Panc1 (cell line): ENCODE results near the gene C6orf118. TPM values are rescaled to one million over a fixed set of nuclear protein-coding genes. Genes with fewer than 3 reads are reported as not detected.

ENCODE experiments used
- ATAC-seq: fragments of 200-7000 bp; cut with Tn5 transposase; 2 replicates; pipeline ENCODE4 v1.9.1; 2020; ENCODE audit warnings: mild to moderate bottlenecking, moderate library complexity
- BruUV-seq: library from RNA; stranded (reverse); fragments of 400-500 nt; replicated peaks from 2 replicates; lab custom pipeline; 2021; lab: Mats Ljungman, UMichigan
- CTCF ChIA-PET: fragments of 300-600 bp; sonication (Branson Sonifier 250); formaldehyde crosslinking; loops from one replicate; lab custom pipeline; 2022; ENCODE audit warnings: antibody characterized with exemption; lab: Charles Lee
- POLR2A ChIA-PET: fragments of 300-600 bp; sonication (Branson Sonifier 250); formaldehyde crosslinking; loops from one replicate; lab custom pipeline; 2022; ENCODE audit warnings: antibody characterized with exemption; lab: Charles Lee
- DNase-seq: peaks from one replicate; pipeline ENCODE4 v3.0.0-alpha.2; 2010; ENCODE audit warnings: low read depth, low spot score
- H3K27ac ChIP-seq: 2 replicates; pipeline ENCODE4 v1.5.1; 2011; ENCODE audit warnings: mild to moderate bottlenecking, low read length, inconsistent platforms
- H3K27me3 ChIP-seq: fragments of 200-500 bp; sonication (Bioruptor generic); 2 replicates; pipeline ENCODE4 v1.6.0; 2014; ENCODE audit warnings: low read length, inconsistent platforms; ENCODE audit not compliant: control insufficient read depth, insufficient read depth
- H3K36me3 ChIP-seq: fragments of 200-500 bp; sonication (Bioruptor generic); 2 replicates; pipeline ENCODE4 v1.5.1; 2014; ENCODE audit warnings: inconsistent platforms, mild to moderate bottlenecking, low read length, moderate library complexity; ENCODE audit not compliant: control insufficient read depth, insufficient read depth
- H3K4me1 ChIP-seq: 2 replicates; pipeline ENCODE4 v1.5.1; 2011; ENCODE audit warnings: inconsistent platforms, mild to moderate bottlenecking, low read length, moderate library complexity; ENCODE audit not compliant: control insufficient read depth, insufficient read depth
- H3K4me3 ChIP-seq, 2 experiments: 2 replicates each; pipeline ENCODE4 v1.5.1; 2011 to 2012; ENCODE audit warnings: low read depth in 2 of 2, low read length in 2 of 2, mild to moderate bottlenecking in 2 of 2, inconsistent platforms in 1 of 2, moderate library complexity in 1 of 2
- H3K9me3 ChIP-seq: fragments of 200-500 bp; sonication (Bioruptor generic); 2 replicates; pipeline ENCODE4 v1.5.1; 2014; ENCODE audit warnings: low read depth, mild to moderate bottlenecking, inconsistent platforms, low read length, moderate library complexity; ENCODE audit not compliant: control insufficient read depth, insufficient read depth
- CTCF ChIP-seq: fragments of 450-650 bp; IDR thresholded peaks from 2 replicates; pipeline ENCODE4 v1.5.1; 2017; ENCODE audit warnings: mild to moderate bottlenecking
- POLR2AphosphoS5 ChIP-seq: IDR thresholded peaks from 2 replicates; pipeline ENCODE4 v1.6.1; 2012; ENCODE audit warnings: mild to moderate bottlenecking, low read depth, low read length, moderate library complexity
- REST ChIP-seq, 2 experiments: IDR thresholded peaks; 2 replicates each; pipeline ENCODE4 v1.6.1; 2011 to 2012; ENCODE audit warnings: low read depth in 2 of 2, control low read depth in 1 of 2, low read length in 1 of 2, mild to moderate bottlenecking in 1 of 2, moderate library complexity in 1 of 2; ENCODE audit not compliant: insufficient read depth in 1 of 2
- SIN3A ChIP-seq: IDR thresholded peaks from 2 replicates; pipeline ENCODE4 v1.6.1; 2012; ENCODE audit warnings: low read depth, mild to moderate bottlenecking, low read length, moderate library complexity, borderline replicate concordance; ENCODE audit not compliant: insufficient read depth
- TCF7L2 ChIP-seq: IDR thresholded peaks from 2 replicates; pipeline ENCODE4 v1.6.1; 2011; ENCODE audit warnings: mild to moderate bottlenecking, low read depth, low read length, inconsistent platforms
- in situ Hi-C: cut with HindIII; loops from 2 replicates; pipeline ENCODE4 v1.10.0; 2016; ENCODE audit warnings: low sequenced_read_pairs, low pct_unique_long_range_greater_than_20kb
- intact Hi-C: fragments of 100-400 bp; cut with micrococcal nuclease; formaldehyde crosslinking; loops from one replicate; pipeline ENCODE4 v1.10.0; 2022; ENCODE audit not compliant: unreplicated experiment
- total RNA-seq: library from RNA; stranded (reverse); gene quantifications from one replicate; pipeline ENCODE4 v1.2.1, GENCODE V29; 2021; ENCODE audit not compliant: unreplicated experiment

Gene C6orf118
- total RNA-seq, 1 experiment from 2014 or later, result not detected

- CTCF ChIA-PET, result no interaction called here
- in situ Hi-C loops (no loop called here), intact Hi-C loops (no loop called here)
- BruUV-seq, result no TSS peak
- no peak for DNase-seq
- H3K27me3 ChIP-seq, result no peaks in the 10 kb centered on the region
- no peak overlapping the region for H3K27ac ChIP-seq
- H3K4me1 ChIP-seq, result no peaks in the 10 kb centered on the region
- TF ChIP-seq REST (IDR thresholded peaks at IDR 0.05; ENCODE audit: insufficient read depth in 1 of 2, low read depth in 2 of 2, low read length in 1 of 2), result no peak
- no peak for ATAC-seq
- H3K9me3 ChIP-seq, result no peaks in the 10 kb centered on the region
- no peak overlapping the region for H3K4me3 ChIP-seq
- no peaks in the 10 kb centered on the region for H3K36me3 ChIP-seq
- POLR2A ChIA-PET, result no interaction called here
Measured at GRCh38 chr6:165260462-165260861, 48.9 kb downstream of the C6orf118 start.

GRCh38 chr6:165249808-165250207 is 59.6 kb downstream of the C6orf118 start:
- ATAC-seq (no peak), DNase-seq (no peak)
- H3K4me3 ChIP-seq, result no peak overlapping the region
- H3K27ac ChIP-seq, result no peak overlapping the region
- H3K9me3 ChIP-seq, result no peaks in the 10 kb centered on the region
- ChIA-PET POLR2A (no interaction called here), CTCF (no interaction called here)
- no peak for TF ChIP-seq POLR2AphosphoS5
- no peak for TF ChIP-seq TCF7L2
- no peak for TF ChIP-seq REST (IDR thresholded peaks at IDR 0.05; ENCODE audit: insufficient read depth in 1 of 2, low read depth in 2 of 2, low read length in 1 of 2)
- TF ChIP-seq SIN3A, result no peak
- TF ChIP-seq CTCF, result no peak
- intact Hi-C loops (no loop called here), in situ Hi-C loops (no loop called here)
- BruUV-seq, result no TSS peak
- no peaks in the 10 kb centered on the region for H3K36me3 ChIP-seq
- no peaks in the 10 kb centered on the region; the same call in 1 of the 2 replicates for H3K27me3 ChIP-seq
- no peaks in the 10 kb centered on the region for H3K4me1 ChIP-seq
